Measurements from ENCODE around the gene SLC39A9.

DNA sequence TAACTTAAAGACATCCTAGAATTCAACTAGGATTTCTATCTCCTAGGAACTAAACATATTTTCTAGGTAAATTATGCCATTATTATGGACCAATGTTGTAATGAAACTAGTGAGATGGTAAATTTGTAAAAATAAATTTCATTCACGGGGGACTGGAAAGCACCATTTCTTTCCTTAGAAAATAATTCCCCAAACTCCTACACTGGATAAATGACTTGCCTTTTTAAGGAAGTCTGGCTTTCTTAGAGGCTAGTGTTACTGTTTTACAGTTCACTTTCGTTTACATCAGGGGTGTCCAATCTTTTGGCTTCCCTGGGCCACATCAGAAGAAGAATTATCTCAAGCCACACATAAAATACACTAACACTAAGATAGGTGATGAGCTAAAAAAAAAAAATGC lies 3.3 kb downstream of the SLC39A9 start:
- no peak for TF ChIP-seq TCF12 (IDR thresholded peaks at IDR 0.05)
- TF ChIP-seq TCF12 (CRISPR knock-in tag; IDR thresholded peaks at IDR 0.05): no peak
- TF ChIP-seq, protein P1, sequence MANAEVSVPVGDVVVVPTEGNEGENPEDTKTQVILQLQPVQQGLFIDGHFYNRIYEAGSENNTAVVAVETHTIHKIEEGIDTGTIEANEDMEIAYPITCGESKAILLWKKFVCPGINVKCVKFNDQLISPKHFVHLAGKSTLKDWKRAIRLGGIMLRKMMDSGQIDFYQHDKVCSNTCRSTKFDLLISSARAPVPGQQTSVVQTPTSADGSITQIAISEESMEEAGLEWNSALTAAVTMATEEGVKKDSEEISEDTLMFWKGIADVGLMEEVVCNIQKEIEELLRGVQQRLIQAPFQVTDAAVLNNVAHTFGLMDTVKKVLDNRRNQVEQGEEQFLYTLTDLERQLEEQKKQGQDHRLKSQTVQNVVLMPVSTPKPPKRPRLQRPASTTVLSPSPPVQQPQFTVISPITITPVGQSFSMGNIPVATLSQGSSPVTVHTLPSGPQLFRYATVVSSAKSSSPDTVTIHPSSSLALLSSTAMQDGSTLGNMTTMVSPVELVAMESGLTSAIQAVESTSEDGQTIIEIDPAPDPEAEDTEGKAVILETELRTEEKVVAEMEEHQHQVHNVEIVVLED (CRISPR knock-in tag; IDR thresholded peaks at IDR 0.05; ENCODE audit: borderline replicate concordance): no peak

Measured in HepG2 (cell line).